ENCODE data around the gene IFITM2.

DNA sequence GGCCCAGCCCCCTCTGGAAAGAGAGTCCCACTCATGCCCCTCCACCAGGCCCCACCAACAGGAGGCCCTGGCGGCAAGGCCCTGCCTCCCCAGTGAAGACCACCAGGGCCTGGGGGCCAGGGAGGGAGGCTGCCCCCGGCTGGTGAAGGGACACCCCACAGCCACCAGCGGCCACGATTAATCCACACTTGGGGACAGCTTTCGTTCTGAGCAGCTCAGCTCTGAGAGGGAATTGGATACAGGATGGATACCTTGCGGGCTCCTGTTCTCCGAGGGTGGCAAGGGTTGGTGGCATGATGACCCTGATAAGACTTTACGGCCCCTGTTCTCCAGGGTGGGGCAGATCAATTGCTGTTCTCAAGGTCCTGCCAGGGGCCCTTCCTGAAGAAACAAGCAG lies 36.3 kb upstream of the IFITM2 start:
- TF ChIP-seq, protein P1, sequence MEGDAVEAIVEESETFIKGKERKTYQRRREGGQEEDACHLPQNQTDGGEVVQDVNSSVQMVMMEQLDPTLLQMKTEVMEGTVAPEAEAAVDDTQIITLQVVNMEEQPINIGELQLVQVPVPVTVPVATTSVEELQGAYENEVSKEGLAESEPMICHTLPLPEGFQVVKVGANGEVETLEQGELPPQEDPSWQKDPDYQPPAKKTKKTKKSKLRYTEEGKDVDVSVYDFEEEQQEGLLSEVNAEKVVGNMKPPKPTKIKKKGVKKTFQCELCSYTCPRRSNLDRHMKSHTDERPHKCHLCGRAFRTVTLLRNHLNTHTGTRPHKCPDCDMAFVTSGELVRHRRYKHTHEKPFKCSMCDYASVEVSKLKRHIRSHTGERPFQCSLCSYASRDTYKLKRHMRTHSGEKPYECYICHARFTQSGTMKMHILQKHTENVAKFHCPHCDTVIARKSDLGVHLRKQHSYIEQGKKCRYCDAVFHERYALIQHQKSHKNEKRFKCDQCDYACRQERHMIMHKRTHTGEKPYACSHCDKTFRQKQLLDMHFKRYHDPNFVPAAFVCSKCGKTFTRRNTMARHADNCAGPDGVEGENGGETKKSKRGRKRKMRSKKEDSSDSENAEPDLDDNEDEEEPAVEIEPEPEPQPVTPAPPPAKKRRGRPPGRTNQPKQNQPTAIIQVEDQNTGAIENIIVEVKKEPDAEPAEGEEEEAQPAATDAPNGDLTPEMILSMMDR (IDR thresholded peaks at IDR 0.05; ENCODE audit: low read length), result no peak
- no peak for TF ChIP-seq EZH2 (optimal IDR thresholded peaks at IDR 0.05; ENCODE audit: low read depth, low read length)
- TF ChIP-seq EZH2phosphoT487 (IDR thresholded peaks at IDR 0.05; ENCODE audit: low read length), result no peak

Measured in MM.1S (cell line).